SH-SY5Y (cell line): ENCODE data around the gene ARHGEF11.

Experiments used
- GATA2 ChIP-seq: IDR thresholded peaks from 2 replicates; pipeline ENCODE4 v1.6.1; 2011; ENCODE audit warnings: mild to moderate bottlenecking, low read depth, low read length
- GATA3 ChIP-seq: IDR thresholded peaks from 2 replicates; pipeline ENCODE4 v1.6.1; 2011; ENCODE audit warnings: low read depth, mild to moderate bottlenecking, low read length, moderate library complexity

GRCh38 chr1:157019457-157019856, 26.1 kb downstream of the ARHGEF11 start:
- TF ChIP-seq GATA2 = no peak
- TF ChIP-seq GATA3 = no peak
